ENCODE data around the gene OPN1SW.

- TF ChIP-seq EZH2phosphoT487 (IDR thresholded peaks at IDR 0.05; ENCODE audit: insufficient read depth, low read depth) (no peak), EZH2 (IDR thresholded peaks at IDR 0.05; ENCODE audit: insufficient read depth, poor library complexity, severe bottlenecking) (no peak)
These were observed 19.5 kb upstream of the OPN1SW start for GRCh38 chr7:128795129-128795528.

All from GM23248 (cell line).